Stomach smooth muscle (tissue), 2 donors: ENCODE results near the gene ASCL2.

ENCODE experiments used
- H3K27ac ChIP-seq: one replicate; pipeline ENCODE4 v1.7.0; 2013; ENCODE audit warnings: mild to moderate bottlenecking, low read length, inconsistent platforms
- H3K27me3 ChIP-seq, 2 donors: one replicate each; pipeline ENCODE4 v1.7.0; 2013; ENCODE audit warnings: low read length in 2 of 2; ENCODE audit not compliant: insufficient read depth in 2 of 2, control insufficient read depth in 1 of 2
- H3K36me3 ChIP-seq, 2 donors: one replicate each; pipeline ENCODE4 v1.7.0; 2013; ENCODE audit warnings: low read length in 2 of 2; ENCODE audit not compliant: control insufficient read depth in 2 of 2, insufficient read depth in 2 of 2
- H3K4me1 ChIP-seq: one replicate; pipeline ENCODE4 v1.7.0; 2013; ENCODE audit warnings: low read length; ENCODE audit not compliant: control insufficient read depth, insufficient read depth
- H3K4me3 ChIP-seq, 2 donors: one replicate each; pipeline ENCODE4 v1.7.0; 2013; ENCODE audit warnings: low read length in 2 of 2
- H3K9ac ChIP-seq, 2 donors: one replicate each; pipeline ENCODE4 v1.7.0; 2013; ENCODE audit warnings: low read length in 2 of 2, mild to moderate bottlenecking in 1 of 2
- H3K9me3 ChIP-seq, 2 donors: one replicate each; pipeline ENCODE4 v1.7.0; 2013; ENCODE audit warnings: low read length in 2 of 2; ENCODE audit not compliant: control insufficient read depth in 2 of 2
- donor health status: healthy.
- donor health status: Pancreatic carcinoma.

ASCL2 gene

DNA sequence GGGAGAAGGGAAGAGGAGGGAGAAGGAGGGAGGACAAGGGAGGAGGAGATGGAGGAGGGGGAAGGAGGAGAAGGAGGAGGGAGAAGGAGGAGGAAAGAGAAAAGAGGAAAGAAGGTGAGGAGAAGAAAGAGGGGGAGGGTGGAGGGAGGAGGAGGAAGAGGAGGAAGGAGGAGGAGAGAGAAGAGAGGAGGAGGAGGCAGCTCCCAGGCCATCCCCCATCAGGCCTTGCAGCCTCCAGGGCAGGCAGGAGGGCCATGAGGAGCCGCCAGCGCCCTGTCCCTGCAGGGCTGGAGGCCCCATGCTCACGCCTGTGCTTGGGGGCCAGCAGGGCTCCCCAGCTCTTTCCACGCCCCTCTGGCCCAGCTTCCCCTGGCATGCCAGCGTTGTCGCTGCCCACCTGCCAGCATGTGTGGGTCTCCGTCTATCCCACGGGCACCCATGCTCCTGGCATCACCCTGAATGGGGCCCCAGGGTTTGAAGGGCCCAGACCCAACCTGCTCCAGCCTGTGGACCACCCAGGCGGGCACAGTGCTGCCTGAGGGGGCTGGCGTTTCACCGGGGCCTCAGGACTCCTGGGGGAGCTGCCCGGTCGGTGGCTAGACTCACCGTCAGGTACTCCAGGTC is 36.6 kb upstream of the ASCL2 start:
- H3K9ac ChIP-seq = peak overlapping the region in 1 of 2 donors; percentile 22
- H3K9me3 ChIP-seq = no peaks in the 10 kb centered on the region
- H3K4me1 ChIP-seq = peaks cover 61% of the 10 kb centered on the region
- H3K27ac ChIP-seq = peak overlapping the region; percentile 78
- H3K27me3 ChIP-seq = no peaks in the 10 kb centered on the region
- peak overlapping the region; percentile 11 to 35 for H3K4me3 ChIP-seq
- H3K36me3 ChIP-seq = no peaks in the 10 kb centered on the region

DNA sequence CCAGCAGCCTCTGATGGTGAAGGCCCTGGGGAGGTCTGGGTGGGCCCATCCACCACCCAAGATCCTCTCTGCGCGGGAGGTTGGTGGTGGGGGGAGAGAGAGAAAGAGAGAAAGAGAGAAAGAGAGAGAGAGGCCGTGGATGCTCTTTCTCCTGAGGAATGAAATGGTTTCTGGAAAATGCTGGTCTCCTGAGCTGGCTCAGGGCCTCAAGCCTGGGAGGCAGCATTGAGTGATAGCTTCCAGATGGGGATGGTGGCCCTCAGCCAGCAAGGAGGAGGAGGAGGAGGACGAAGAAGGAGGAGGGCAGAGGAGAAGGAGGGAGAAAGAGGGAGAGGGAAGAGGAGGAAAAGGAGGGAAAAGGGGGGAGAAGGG is 36.0 kb upstream of the ASCL2 start:
- peak overlapping the region in 1 of 2 donors; percentile 64 for H3K4me3 ChIP-seq
- no peaks in the 10 kb centered on the region for H3K27me3 ChIP-seq
- peaks cover 56% of the 10 kb centered on the region for H3K4me1 ChIP-seq
- H3K36me3 ChIP-seq = no peaks in the 10 kb centered on the region
- no peaks in the 10 kb centered on the region for H3K9me3 ChIP-seq
- H3K9ac ChIP-seq = peak overlapping the region; percentile 44 to 55
- peak overlapping the region; percentile 95 for H3K27ac ChIP-seq

DNA sequence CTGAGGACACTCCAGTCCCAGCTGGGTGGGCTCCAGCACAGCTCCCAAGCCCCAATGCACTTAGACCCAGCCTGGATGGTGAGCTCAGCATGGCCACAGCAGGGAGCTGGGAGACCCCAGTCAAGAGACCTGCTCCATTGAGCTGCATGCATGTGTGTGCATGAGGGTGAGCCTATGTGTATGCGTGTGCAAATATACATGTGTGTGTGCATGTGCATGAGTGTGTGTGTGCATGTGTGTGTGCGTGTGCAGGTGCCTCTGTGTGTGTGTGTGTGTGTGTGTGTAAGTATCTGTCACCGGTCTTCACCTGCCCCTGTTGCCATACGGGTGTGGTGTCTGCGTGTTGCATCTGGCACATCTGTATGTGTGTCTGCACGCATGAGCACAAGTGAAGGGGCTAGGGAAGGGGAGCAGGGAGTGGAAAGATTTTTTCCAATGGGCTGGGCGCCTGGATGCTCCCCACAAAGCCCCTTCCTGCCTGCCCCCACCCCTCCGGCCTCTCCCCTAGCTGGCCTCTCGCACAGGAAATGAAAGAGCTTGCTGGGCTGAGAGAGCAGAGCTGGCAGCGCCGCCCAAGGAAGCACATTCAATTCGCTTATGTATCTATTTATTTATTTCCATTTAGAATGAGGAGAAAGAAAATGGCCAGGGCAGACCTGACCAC is 35.5 kb upstream of the ASCL2 start:
- peaks cover 52% of the 10 kb centered on the region for H3K4me1 ChIP-seq
- peak overlapping the region; percentile 64 to 66 for H3K4me3 ChIP-seq
- H3K27ac ChIP-seq = peak overlapping the region; percentile 95
- H3K9ac ChIP-seq = peak overlapping the region; percentile 44 to 55
- H3K27me3 ChIP-seq = no peaks in the 10 kb centered on the region
- no peaks in the 10 kb centered on the region for H3K36me3 ChIP-seq
- no peaks in the 10 kb centered on the region for H3K9me3 ChIP-seq

DNA sequence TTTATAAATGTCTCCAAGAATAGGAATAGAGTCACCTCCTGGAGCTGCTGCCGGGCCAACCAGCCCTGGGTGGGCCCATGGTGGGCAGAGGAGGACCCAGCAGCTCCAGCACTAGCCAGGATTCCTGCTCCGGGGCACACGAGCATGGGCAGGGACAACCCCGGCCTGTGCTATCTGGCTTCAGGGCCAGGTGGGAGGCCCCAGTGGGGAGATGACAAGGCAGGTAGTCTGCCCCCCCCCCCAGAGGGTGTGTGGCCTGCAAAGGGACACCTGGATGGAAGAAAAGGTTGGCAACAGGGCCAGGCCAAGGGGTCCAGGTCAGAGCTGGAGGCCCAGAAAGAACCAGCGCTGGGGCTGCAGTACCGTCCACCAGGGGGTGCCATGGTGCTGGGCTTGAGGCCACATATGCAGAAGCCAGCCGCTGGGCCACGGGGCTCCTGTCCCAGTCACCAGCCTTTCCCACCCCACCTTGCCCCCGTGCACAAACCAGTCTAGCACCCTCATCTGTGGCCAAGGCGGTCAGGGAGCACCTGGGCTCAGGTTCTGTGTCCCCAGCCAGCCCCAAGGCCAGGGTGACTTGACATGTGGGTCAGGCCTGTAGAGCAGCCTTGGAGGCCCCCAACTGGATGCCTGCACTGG is 34.9 kb upstream of the ASCL2 start:
- Histone ChIP-seq H3K9me3 (no peaks in the 10 kb centered on the region), H3K36me3 (no peaks in the 10 kb centered on the region), H3K9ac (peak overlapping the region; percentile 62 to 75), H3K4me1 (peaks cover 52% of the 10 kb centered on the region), H3K4me3 (peak overlapping the region; percentile 64 to 66), H3K27ac (peak overlapping the region; percentile 95), H3K27me3 (no peaks in the 10 kb centered on the region)

DNA sequence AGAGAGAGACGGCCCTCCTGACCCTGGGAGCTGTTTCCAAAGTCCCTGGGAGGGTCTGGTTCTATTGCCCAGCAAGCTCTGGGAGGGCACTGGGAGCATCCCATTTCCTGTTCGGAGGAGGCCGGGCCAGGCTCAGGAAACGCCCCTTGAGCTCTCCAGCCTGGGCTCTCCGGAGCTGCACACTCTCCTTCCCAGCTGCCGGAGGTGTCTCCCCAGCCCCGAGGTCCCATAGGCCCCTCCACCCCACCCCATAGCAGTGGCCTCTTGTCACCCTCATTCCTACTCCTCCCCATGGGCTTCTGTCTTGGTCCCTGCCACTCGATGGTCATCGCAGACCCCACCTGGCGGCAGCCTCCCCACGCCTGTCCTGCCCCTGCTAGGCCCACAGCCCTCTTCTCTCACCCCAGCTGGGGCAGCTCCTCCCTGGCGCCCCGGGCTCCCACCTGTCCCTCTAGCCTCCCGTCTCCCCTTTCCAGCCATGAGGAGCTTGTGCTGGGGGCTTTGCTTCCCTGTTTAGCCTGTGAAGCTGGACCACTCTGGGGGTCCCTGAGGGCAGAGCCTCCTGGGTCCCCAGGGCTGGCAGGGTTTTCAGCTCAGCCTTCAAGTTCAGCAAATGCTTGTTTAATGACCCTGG is 34.2 kb upstream of the ASCL2 start:
- peak overlapping the region; percentile 95 for H3K27ac ChIP-seq
- no peaks in the 10 kb centered on the region for H3K36me3 ChIP-seq
- no peaks in the 10 kb centered on the region for H3K9me3 ChIP-seq
- H3K27me3 ChIP-seq = no peaks in the 10 kb centered on the region
- H3K9ac ChIP-seq = peak overlapping the region; percentile 62 to 75
- no peak overlapping the region for H3K4me3 ChIP-seq
- H3K4me1 ChIP-seq = peaks cover 52% of the 10 kb centered on the region

DNA sequence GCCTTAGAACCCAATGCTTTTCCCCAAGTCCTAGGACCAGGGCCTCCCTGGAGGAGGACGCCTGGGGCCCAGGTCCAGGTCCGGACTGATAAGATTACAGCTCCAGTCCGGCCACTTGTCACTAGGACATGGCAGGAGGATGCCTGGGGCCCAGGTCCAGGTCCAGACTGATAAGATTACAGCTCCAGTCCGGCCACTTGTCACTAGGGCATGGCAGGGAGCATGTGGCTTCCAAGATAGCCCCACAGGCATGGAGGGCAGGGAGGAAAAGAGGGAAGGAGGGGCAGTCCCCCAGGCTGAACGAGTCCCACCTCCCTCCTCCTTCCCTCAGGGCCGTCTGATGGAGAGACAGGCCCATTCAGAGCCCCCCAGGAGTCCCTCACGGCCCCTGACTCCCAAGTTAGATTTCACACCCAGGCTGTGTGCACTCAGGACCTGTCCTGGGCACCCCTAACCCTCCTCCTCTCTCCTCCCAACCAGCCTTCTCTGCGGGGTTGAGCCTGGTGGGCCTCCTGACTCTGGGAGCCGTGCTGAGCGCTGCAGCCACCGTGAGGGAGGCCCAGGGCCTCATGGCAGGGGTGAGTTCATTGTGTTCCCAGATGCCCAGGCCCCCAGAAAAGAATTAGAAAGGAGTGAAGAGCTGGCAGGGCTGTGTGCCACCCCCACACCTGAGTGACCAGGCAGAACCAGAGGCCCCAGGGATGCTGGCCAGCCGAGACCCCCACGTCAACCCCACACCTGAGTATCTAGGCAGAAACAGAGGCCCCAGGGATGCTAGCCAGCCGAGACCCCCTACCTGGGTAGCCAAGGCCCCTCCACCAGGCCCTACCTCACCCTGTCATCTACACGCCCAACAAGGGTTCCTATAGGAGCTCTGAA is 33.5 kb upstream of the ASCL2 start:
- H3K36me3 ChIP-seq = no peaks in the 10 kb centered on the region
- H3K4me1 ChIP-seq = peaks cover 52% of the 10 kb centered on the region
- H3K9me3 ChIP-seq = no peaks in the 10 kb centered on the region
- H3K4me3 ChIP-seq = no peak overlapping the region
- H3K27ac ChIP-seq = no peak overlapping the region
- H3K27me3 ChIP-seq = no peaks in the 10 kb centered on the region
- peak overlapping the region in 1 of 2 donors; percentile 33 for H3K9ac ChIP-seq

GRCh38 chr11:2302896-2303626 is 32.7 kb upstream of the ASCL2 start:
- no peak overlapping the region for H3K4me3 ChIP-seq
- no peaks in the 10 kb centered on the region for H3K36me3 ChIP-seq
- peaks cover 52% of the 10 kb centered on the region for H3K4me1 ChIP-seq
- no peaks in the 10 kb centered on the region for H3K9me3 ChIP-seq
- no peak overlapping the region for H3K27ac ChIP-seq
- no peaks in the 10 kb centered on the region for H3K27me3 ChIP-seq
- no peak overlapping the region for H3K9ac ChIP-seq

DNA sequence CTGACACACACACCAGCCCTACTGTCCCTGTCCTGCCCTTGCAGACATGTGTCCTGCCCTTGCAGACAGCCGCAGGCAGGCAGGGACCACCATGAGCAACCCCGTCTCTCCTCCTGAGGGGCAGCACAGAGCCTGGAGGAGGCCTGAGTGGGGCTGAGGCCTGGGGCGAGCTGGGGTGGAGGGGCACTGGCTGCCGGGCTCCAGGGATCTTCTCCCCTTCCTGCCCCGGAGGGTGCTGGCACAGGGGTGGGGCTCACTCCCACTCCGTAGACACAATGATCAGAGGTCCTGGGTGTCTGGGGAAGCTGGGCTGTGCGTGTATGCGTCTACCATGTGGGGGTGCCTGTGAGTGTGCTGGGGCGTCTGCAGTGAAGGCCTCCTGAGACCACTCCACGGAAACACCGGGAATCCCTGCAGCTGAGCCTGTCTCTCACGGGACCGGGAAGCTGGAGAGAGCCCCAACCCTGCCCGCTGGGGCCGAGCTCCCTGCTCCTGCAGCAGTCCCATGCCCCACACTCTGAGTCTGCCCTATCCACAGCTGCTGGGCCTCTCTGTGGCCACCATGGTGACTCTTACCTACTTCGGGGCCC is 32.0 kb upstream of the ASCL2 start:
- Histone ChIP-seq H3K4me1 (peaks cover 46% of the 10 kb centered on the region), H3K36me3 (no peaks in the 10 kb centered on the region), H3K9me3 (no peaks in the 10 kb centered on the region), H3K27ac (no peak overlapping the region), H3K9ac (peak overlapping the region in 1 of 2 donors; percentile 22), H3K4me3 (no peak overlapping the region), H3K27me3 (no peaks in the 10 kb centered on the region)

- no peaks in the 10 kb centered on the region for H3K27me3 ChIP-seq
- peaks cover 40% of the 10 kb centered on the region for H3K4me1 ChIP-seq
- no peak within 1 kb of the TSS for H3K4me3 ChIP-seq
- H3K36me3 ChIP-seq = no peaks in the 10 kb centered on the region
- H3K27ac ChIP-seq = no peak within 1 kb of the TSS
- peak within 1 kb of the TSS in 1 of 2 donors; percentile 22 for H3K9ac ChIP-seq
- no peaks in the 10 kb centered on the region for H3K9me3 ChIP-seq
Measured at GRCh38 chr11:2301631-2302305, 31.4 kb upstream of the ASCL2 start, which contains the start of the genes C11orf21 and TSPAN32. Gene C11orf21, minus strand, starts transcription at chr11:2301918. Its CDS starts 110 bp downstream, at chr11:2301808. Gene TSPAN32, plus strand, starts transcription at chr11:2302013. Its CDS starts 137 bp downstream, at chr11:2302150.
